Stomach (tissue), 9 donors: Measurements from ENCODE around the gene ARPC1B. TPM values are rescaled to one million over a fixed set of nuclear protein-coding genes. Genes with fewer than 3 reads are reported as not detected.
"Not testable (repeated sequence)": the region's sequence is repeated elsewhere in the genome, so short reads cannot be mapped to it uniquely, and the experiment has no call there.

Experiments used
- DNase-seq, 2 donors: peaks; one replicate each; pipeline versions ENCODE4 v3.0.0 to v3.0.0-alpha.2; 2013 to 2019
- H3K27ac ChIP-seq, 5 donors: fragments of 200-600 bp in 4 of 5; sonication (generic) in 4 of 5; one replicate each; pipeline ENCODE4 v1.5.1; 2013 to 2019; ENCODE audit warnings: mild to moderate bottlenecking in 1 of 5, moderate library complexity in 1 of 5
- H3K27me3 ChIP-seq, 3 donors: fragments of 200-600 bp; sonication (generic); one replicate each; pipeline ENCODE4 v1.5.1; 2017 to 2019; ENCODE audit warnings: mixed run types in 1 of 3
- H3K36me3 ChIP-seq, 4 donors: fragments of 200-600 bp; sonication (generic); 1 replicate in 3 of 4; 2 replicates in 1 of 4; pipeline ENCODE4 v1.5.1; 2016 to 2019
- H3K4me1 ChIP-seq, 4 donors: fragments of 200-600 bp; sonication (generic); one replicate each; pipeline ENCODE4 v1.5.1; 2016 to 2019
- H3K4me3 ChIP-seq, 4 donors: fragments of 200-600 bp; sonication (generic) in 3 of 4; one replicate each; pipeline ENCODE4 v1.5.1; 2016 to 2019; ENCODE audit warnings: mild to moderate bottlenecking in 1 of 4
- H3K9me3 ChIP-seq, 4 donors: fragments of 200-600 bp; sonication (generic); one replicate each; pipeline ENCODE4 v1.5.1; 2016 to 2019
- CTCF ChIP-seq, 7 experiments: fragments of 450-650 bp in 4 of 7; fragments of 200-600 bp in 3 of 7; sonication (generic) in 3 of 7; IDR thresholded peaks; one replicate each; pipeline ENCODE4 v1.5.1; 2016 to 2019; ENCODE audit warnings: antibody characterized with exemption in 7 of 7, control low read depth in 2 of 7, mild to moderate bottlenecking in 1 of 7
- EP300 ChIP-seq: sonication (generic); formaldehyde crosslinking; IDR thresholded peaks from one replicate; pipeline ENCODE4 v1.6.1; 2017; ENCODE audit warnings: antibody characterized with exemption
- POLR2A ChIP-seq, 4 donors: fragments of 450-650 bp; IDR thresholded peaks; one replicate each; pipeline ENCODE4 v1.6.1; 2016; ENCODE audit warnings: antibody characterized with exemption in 4 of 4, control low read depth in 2 of 4, mild to moderate bottlenecking in 1 of 4, moderate library complexity in 1 of 4
- POLR2AphosphoS5 ChIP-seq, 3 donors: sonication (generic); formaldehyde crosslinking; IDR thresholded peaks; one replicate each; pipeline ENCODE4 v1.6.1; 2016; ENCODE audit warnings: antibody characterized with exemption in 3 of 3
- WGBS, 5 donors: extraction: QIAGEN DNeasy Blood & Tissue Kit in 3 of 5; methylation state at CpG; one replicate each; pipeline versions ENCODE4 v1.1.5 to v1.1.7; 2013 to 2018; 5-methylcytosine and 5-hydroxymethylcytosine counted together
- intact Hi-C: fragments of 100-400 bp; cut with DNase I; formaldehyde crosslinking; loops from one replicate; pipeline ENCODE4 v1.15.1; 2023; ENCODE audit warnings: low total_unique reads
- polyA plus RNA-seq, 3 donors: library from polyadenylated mRNA; stranded (reverse); fragments of 200-250 nt; gene quantifications; one replicate each; pipeline ENCODE4 v1.2.3, GENCODE V29; 2013
- total RNA-seq, 5 donors: library from RNA; depleted of rRNA; stranded (reverse); fragments of >200 nt; gene quantifications; one replicate each; pipeline versions ENCODE4 v1.1.0 to v1.2.3, GENCODE V29; 2014 to 2016
- donor health status: healthy with polysubstance abuse.
- donor health status: Bipolar disorder and iron deficiency.
- donor health status: healthy.

The ARPC1B gene
- total and polyA plus RNA-seq, 8 donors = 25.1 to 229 (median 110) TPM

GRCh38 chr7:99409806-99410205 is 35.3 kb downstream of the ARPC1B start:
- WGBS, 5 donors = 20 to 38% (median 34%) methylated on average over 3 of the region's 3 CpGs
- Histone ChIP-seq H3K4me3 (peak overlapping the region; percentile 70 to 99 (median 78)), H3K27ac (peak overlapping the region in 4 of 5 donors; percentile 96 to 99 (median 96))

GRCh38 chr7:99410635-99411034 is 36.1 kb downstream of the ARPC1B start:
- 90 to 96% (median 92%) methylated on average over 2 of the region's 2 CpGs for WGBS, 5 donors
- no peaks in the 10 kb centered on the region for H3K9me3 ChIP-seq
- intact Hi-C loops = no loop called here
- H3K27ac ChIP-seq = peak overlapping the region in 1 of 5 donors; percentile 99
- H3K36me3 ChIP-seq = peaks cover 30 to 56% (median 55%) of the 10 kb centered on the region in 4 donors
- H3K4me3 ChIP-seq = peak overlapping the region in 1 of 4 donors; percentile 70
- DNase-seq = no peak
- H3K4me1 ChIP-seq = peaks cover 24 to 47% (median 40%) of the 10 kb centered on the region in 4 donors
- H3K27me3 ChIP-seq = no peaks in the 10 kb centered on the region
- no peak for TF ChIP-seq POLR2AphosphoS5 (IDR thresholded peaks at IDR 0.05)

More at GRCh38 chr7:99409806-99410205, 35.3 kb downstream of the ARPC1B start:
- no peaks in the 10 kb centered on the region for H3K27me3 ChIP-seq
- peaks cover 24 to 50% (median 48%) of the 10 kb centered on the region in 4 donors for H3K4me1 ChIP-seq
- H3K9me3 ChIP-seq = no peaks in the 10 kb centered on the region
- TF ChIP-seq POLR2AphosphoS5 (IDR thresholded peaks at IDR 0.05) = no peak
- TF ChIP-seq EP300 = no peak
- TF ChIP-seq POLR2A (IDR thresholded peaks at IDR 0.05) = no peak
- no peak for TF ChIP-seq CTCF (IDR thresholded peaks at IDR 0.05)
- intact Hi-C loops = no loop called here
- H3K36me3 ChIP-seq = peaks cover 28 to 52% (median 50%) of the 10 kb centered on the region in 4 donors
- DNase-seq = peak in 1 of 2 donors; percentile 41

GRCh38 chr7:99415513-99416127 is 41.1 kb downstream of the ARPC1B start:
- peak; percentile 63 to 80 for DNase-seq
- H3K27ac ChIP-seq = not testable (repeated sequence)

GRCh38 chr7:99418260-99418659 is 43.7 kb downstream of the ARPC1B start:
- Histone ChIP-seq H3K4me1 (peaks cover 0 to 9% (median 0%) of the 10 kb centered on the region in 4 donors), H3K36me3 (peaks cover 70 to 99% (median 95%) of the 10 kb centered on the region in 4 donors), H3K27me3 (no peaks in the 10 kb centered on the region), H3K4me3 (no peak overlapping the region), H3K9me3 (no peaks in the 10 kb centered on the region), H3K27ac (no peak overlapping the region)
- TF ChIP-seq POLR2A (IDR thresholded peaks at IDR 0.05) = no peak
- no peak for TF ChIP-seq CTCF (IDR thresholded peaks at IDR 0.05)
- TF ChIP-seq POLR2AphosphoS5 (IDR thresholded peaks at IDR 0.05) = no peak
- TF ChIP-seq EP300 = no peak
- intact Hi-C loops = no loop called here
- WGBS, 5 donors = 89 to 98% (median 94%) methylated on average over 9 of the region's 9 CpGs
- no peak for DNase-seq

More at GRCh38 chr7:99415513-99416127, 41.1 kb downstream of the ARPC1B start:
- peaks cover 75 to 100% (median 100%) of the 10 kb centered on the region in 4 donors for H3K36me3 ChIP-seq
- TF ChIP-seq POLR2AphosphoS5 (IDR thresholded peaks at IDR 0.05) (peak in 1 of 3 donors; percentile 47), CTCF (IDR thresholded peaks at IDR 0.05) (peak in 5 of 7 experiments; percentile 26 to 75 (median 58))
- 56 to 62% (median 59%) methylated on average over 17 of the region's 17 CpGs for WGBS, 5 donors
- H3K4me3 ChIP-seq, H3K27me3 ChIP-seq, intact Hi-C loops, H3K9me3 ChIP-seq: not testable (repeated sequence)
- peaks cover 0 to 14% (median 3%) of the 10 kb centered on the region in 4 donors for H3K4me1 ChIP-seq
